ENCODE results near the gene KIAA1328. TPM values are rescaled to one million over a fixed set of nuclear protein-coding genes. Genes with fewer than 3 reads are reported as not detected.

Gene KIAA1328
- total and polyA plus RNA-seq, 4 donors = 0.95 to 7.4 (median 2.9) TPM

DNA sequence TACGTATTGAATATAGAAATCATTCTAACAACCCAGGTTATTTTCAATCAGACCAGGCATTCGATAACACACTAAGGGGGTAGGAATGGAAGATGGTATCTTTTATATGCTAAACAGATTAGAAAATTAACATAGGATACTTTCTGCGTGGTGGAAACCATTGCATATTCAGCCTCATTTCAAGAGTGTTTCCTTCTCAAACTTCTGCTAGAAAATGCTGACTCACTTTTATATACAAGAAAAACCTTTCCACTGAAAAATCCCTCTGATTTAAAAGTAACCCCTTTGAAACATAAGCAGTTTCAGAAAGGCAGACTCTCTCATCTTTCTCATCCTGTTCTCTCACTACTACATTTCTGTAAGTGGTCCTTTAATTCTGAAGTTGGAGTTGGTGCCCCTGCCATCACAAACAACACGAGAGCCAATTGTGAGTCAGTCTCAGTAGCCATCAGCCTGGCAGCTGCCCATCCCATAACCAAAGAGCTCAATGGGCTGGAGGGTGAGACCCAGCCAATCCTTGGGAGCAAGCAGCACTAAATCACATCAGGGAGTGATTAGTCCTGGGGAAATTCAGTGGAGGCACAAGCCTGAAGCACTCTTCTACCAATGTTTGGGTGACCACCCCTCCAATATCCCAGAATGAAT, 393.5 kb downstream of the KIAA1328 start:
- Histone ChIP-seq H3K9me3 (ENCODE audit: control insufficient read depth in 4 of 4, low read length in 3 of 4) (no peaks in the 10 kb centered on the region), H3K4me1 (ENCODE audit: control insufficient read depth in 4 of 4, insufficient read depth in 4 of 4, low read length in 3 of 4) (no peaks in the 10 kb centered on the region), H3K27ac (ENCODE audit: low read depth in 1 of 2, low read length in 2 of 2) (no peak overlapping the region), H3K4me3 (ENCODE audit: low read depth in 1 of 3, low read length in 3 of 3) (no peak overlapping the region), H3K9ac (ENCODE audit: low read depth in 1 of 2, low read length in 2 of 2) (no peak overlapping the region), H3K27me3 (ENCODE audit: control insufficient read depth in 4 of 4, insufficient read depth in 4 of 4, low read length in 3 of 4) (no peaks in the 10 kb centered on the region), H3K36me3 (ENCODE audit: control insufficient read depth in 4 of 4, insufficient read depth in 3 of 4, low read depth in 1 of 4, low read length in 3 of 4) (peaks cover 0 to 2% (median 0%) of the 10 kb centered on the region in 4 donors)
- TF ChIP-seq FOXA2 (IDR thresholded peaks at IDR 0.05) (no peak), SP1 (IDR thresholded peaks at IDR 0.05) (no peak), FOXA1 (IDR thresholded peaks at IDR 0.05) (no peak), TAF1 (conservative IDR thresholded peaks at IDR 0.05) (no peak), HNF4A (conservative IDR thresholded peaks at IDR 0.05) (no peak), EGR1 (IDR thresholded peaks at IDR 0.05; ENCODE audit: low read depth in 2 of 2) (no peak)
- TF ChIP-seq, protein P1, sequence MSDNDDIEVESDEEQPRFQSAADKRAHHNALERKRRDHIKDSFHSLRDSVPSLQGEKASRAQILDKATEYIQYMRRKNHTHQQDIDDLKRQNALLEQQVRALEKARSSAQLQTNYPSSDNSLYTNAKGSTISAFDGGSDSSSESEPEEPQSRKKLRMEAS (IDR thresholded peaks at IDR 0.05) = no peak
- DNase-seq (ENCODE audit: low spot score) = no peak
- 92% methylated on average over 4 of the region's 4 CpGs for WGBS

DNA sequence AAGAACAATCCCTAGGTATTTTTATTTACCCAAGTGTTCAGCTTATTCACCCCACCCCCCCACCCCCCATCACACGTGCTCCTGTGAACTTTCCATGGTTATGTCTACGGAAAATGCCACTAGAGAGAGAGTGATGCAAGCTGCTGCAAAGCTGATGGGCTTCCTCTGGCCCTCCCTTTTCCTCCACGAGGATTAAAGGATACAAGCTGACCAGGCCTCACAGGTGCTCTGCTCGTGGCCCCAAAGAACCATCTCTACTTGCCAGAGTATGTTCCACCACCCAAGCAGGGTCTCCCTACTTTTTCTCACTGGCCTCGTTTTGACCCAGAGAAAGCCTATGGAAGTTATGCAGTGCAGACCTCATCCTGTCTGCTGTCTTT, 394.1 kb downstream of the KIAA1328 start:
- TF ChIP-seq RAD21 (IDR thresholded peaks at IDR 0.05) (no peak), SP1 (IDR thresholded peaks at IDR 0.05) (no peak), YY1 (IDR thresholded peaks at IDR 0.05) (no peak)
- WGBS = 77% methylated on average over 5 of the region's 5 CpGs
- H3K36me3 ChIP-seq (ENCODE audit: control insufficient read depth in 4 of 4, insufficient read depth in 3 of 4, low read depth in 1 of 4, low read length in 3 of 4) = peaks cover 0 to 2% (median 0%) of the 10 kb centered on the region in 4 donors

DNA sequence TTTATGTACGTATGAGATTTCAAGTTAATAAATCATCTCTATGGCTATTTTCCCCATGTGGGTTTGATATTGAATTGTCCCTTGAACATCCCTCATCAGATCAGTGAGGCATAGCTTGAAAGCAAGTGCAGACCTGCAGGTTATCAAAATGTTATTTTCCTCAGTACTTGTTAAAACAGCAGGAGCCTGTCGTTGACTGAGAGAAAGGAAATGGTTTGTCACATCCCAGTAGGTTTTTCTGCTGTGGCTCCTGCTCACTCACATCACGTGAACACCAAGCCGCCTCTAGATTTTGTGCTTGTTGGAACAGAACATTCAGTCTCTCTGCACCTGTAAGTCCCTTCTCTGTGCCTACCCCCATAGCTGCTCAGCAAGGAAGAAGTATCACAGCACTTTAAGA, 396.4 kb downstream of the KIAA1328 start:
- TF ChIP-seq, protein P2, sequence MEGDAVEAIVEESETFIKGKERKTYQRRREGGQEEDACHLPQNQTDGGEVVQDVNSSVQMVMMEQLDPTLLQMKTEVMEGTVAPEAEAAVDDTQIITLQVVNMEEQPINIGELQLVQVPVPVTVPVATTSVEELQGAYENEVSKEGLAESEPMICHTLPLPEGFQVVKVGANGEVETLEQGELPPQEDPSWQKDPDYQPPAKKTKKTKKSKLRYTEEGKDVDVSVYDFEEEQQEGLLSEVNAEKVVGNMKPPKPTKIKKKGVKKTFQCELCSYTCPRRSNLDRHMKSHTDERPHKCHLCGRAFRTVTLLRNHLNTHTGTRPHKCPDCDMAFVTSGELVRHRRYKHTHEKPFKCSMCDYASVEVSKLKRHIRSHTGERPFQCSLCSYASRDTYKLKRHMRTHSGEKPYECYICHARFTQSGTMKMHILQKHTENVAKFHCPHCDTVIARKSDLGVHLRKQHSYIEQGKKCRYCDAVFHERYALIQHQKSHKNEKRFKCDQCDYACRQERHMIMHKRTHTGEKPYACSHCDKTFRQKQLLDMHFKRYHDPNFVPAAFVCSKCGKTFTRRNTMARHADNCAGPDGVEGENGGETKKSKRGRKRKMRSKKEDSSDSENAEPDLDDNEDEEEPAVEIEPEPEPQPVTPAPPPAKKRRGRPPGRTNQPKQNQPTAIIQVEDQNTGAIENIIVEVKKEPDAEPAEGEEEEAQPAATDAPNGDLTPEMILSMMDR (IDR thresholded peaks at IDR 0.05; ENCODE audit: low read depth, low read length, missing input control) = no peak
- TF ChIP-seq, protein P3, sequence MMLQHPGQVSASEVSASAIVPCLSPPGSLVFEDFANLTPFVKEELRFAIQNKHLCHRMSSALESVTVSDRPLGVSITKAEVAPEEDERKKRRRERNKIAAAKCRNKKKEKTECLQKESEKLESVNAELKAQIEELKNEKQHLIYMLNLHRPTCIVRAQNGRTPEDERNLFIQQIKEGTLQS (IDR thresholded peaks at IDR 0.05) = no peak
- peaks cover 0 to 2% (median 0%) of the 10 kb centered on the region in 4 donors for H3K36me3 ChIP-seq (ENCODE audit: control insufficient read depth in 4 of 4, insufficient read depth in 3 of 4, low read depth in 1 of 4, low read length in 3 of 4)
- no peaks in the 10 kb centered on the region for H3K4me1 ChIP-seq (ENCODE audit: control insufficient read depth in 4 of 4, insufficient read depth in 4 of 4, low read length in 3 of 4)
- DNase-seq (ENCODE audit: low spot score) = no peak
- H3K9ac ChIP-seq (ENCODE audit: low read depth in 1 of 2, low read length in 2 of 2) = no peak overlapping the region
- no peaks in the 10 kb centered on the region for H3K9me3 ChIP-seq (ENCODE audit: control insufficient read depth in 4 of 4, low read length in 3 of 4)
- H3K27me3 ChIP-seq (ENCODE audit: control insufficient read depth in 4 of 4, insufficient read depth in 4 of 4, low read length in 3 of 4) = no peaks in the 10 kb centered on the region
- WGBS = 81% methylated on average over 4 of the region's 4 CpGs
- H3K4me3 ChIP-seq (ENCODE audit: low read depth in 1 of 3, low read length in 3 of 3) = no peak overlapping the region
- no peak overlapping the region for H3K27ac ChIP-seq (ENCODE audit: low read depth in 1 of 2, low read length in 2 of 2)

More for the DNA sequence above, 394.1 kb downstream of the KIAA1328 start:
- no peaks in the 10 kb centered on the region for H3K4me1 ChIP-seq (ENCODE audit: control insufficient read depth in 4 of 4, insufficient read depth in 4 of 4, low read length in 3 of 4)
- no peaks in the 10 kb centered on the region for H3K9me3 ChIP-seq (ENCODE audit: control insufficient read depth in 4 of 4, low read length in 3 of 4)
- no peaks in the 10 kb centered on the region for H3K27me3 ChIP-seq (ENCODE audit: control insufficient read depth in 4 of 4, insufficient read depth in 4 of 4, low read length in 3 of 4)
- H3K4me3 ChIP-seq (ENCODE audit: low read depth in 1 of 3, low read length in 3 of 3) = no peak overlapping the region
- no peak for DNase-seq (ENCODE audit: low spot score)
- no peak overlapping the region for H3K27ac ChIP-seq (ENCODE audit: low read depth in 1 of 2, low read length in 2 of 2)
- H3K9ac ChIP-seq (ENCODE audit: low read depth in 1 of 2, low read length in 2 of 2) = no peak overlapping the region

GRCh38 chr18:37230768-37231167, 401.8 kb downstream of the KIAA1328 start:
- 85% methylated on average over 3 of the region's 3 CpGs for whole genome bisulfite sequencing
- no peak overlapping the region for H3K9ac ChIP-seq (ENCODE audit: low read depth in 1 of 2, low read length in 2 of 2)
- DNase-seq (ENCODE audit: low spot score) = no peak
- H3K27me3 ChIP-seq (ENCODE audit: control insufficient read depth in 4 of 4, insufficient read depth in 4 of 4, low read length in 3 of 4) = no peaks in the 10 kb centered on the region
- H3K27ac ChIP-seq (ENCODE audit: low read depth in 1 of 2, low read length in 2 of 2) = no peak overlapping the region
- H3K4me1 ChIP-seq (ENCODE audit: control insufficient read depth in 4 of 4, insufficient read depth in 4 of 4, low read length in 3 of 4) = no peaks in the 10 kb centered on the region
- H3K9me3 ChIP-seq (ENCODE audit: control insufficient read depth in 4 of 4, low read length in 3 of 4) = no peaks in the 10 kb centered on the region
- no peak overlapping the region for H3K4me3 ChIP-seq (ENCODE audit: low read depth in 1 of 3, low read length in 3 of 3)
- no peaks in the 10 kb centered on the region for H3K36me3 ChIP-seq (ENCODE audit: control insufficient read depth in 4 of 4, insufficient read depth in 3 of 4, low read depth in 1 of 4, low read length in 3 of 4)
- TF ChIP-seq YY1 (IDR thresholded peaks at IDR 0.05) (no peak), GABPA (IDR thresholded peaks at IDR 0.05 in 1 of 2, conservative IDR thresholded peaks at IDR 0.05 in 1 of 2) (no peak), RXRA (IDR thresholded peaks at IDR 0.05) (no peak), HNF4G (IDR thresholded peaks at IDR 0.05) (no peak), FOXA2 (IDR thresholded peaks at IDR 0.05) (no peak), FOXA1 (IDR thresholded peaks at IDR 0.05) (no peak), EGR1 (IDR thresholded peaks at IDR 0.05; ENCODE audit: low read depth in 2 of 2) (no peak), SP1 (IDR thresholded peaks at IDR 0.05) (no peak), RAD21 (IDR thresholded peaks at IDR 0.05) (no peak), JUND (IDR thresholded peaks at IDR 0.05) (no peak)
- TF ChIP-seq, protein P2 (IDR thresholded peaks at IDR 0.05; ENCODE audit: low read depth, low read length, missing input control) = no peak
- TF ChIP-seq, protein P1 (IDR thresholded peaks at IDR 0.05) = no peak
- TF ChIP-seq, protein P3 (IDR thresholded peaks at IDR 0.05) = no peak
